Mucosa of stomach (tissue), 1 donor: Measurements from ENCODE around the gene KANSL2.
A peak's percentile ranks its signal among the peaks of the same experiment; 100 is the strongest.
"Not testable (repeated sequence)": the region's sequence is repeated elsewhere in the genome, so short reads cannot be mapped to it uniquely, and the experiment has no call there.

ENCODE experiments used
- H3K27me3 ChIP-seq: one replicate; pipeline ENCODE4 v1.7.0; 2013; ENCODE audit warnings: mild to moderate bottlenecking, low read length; ENCODE audit not compliant: control insufficient read depth, insufficient read depth
- H3K36me3 ChIP-seq: one replicate; pipeline ENCODE4 v1.7.0; 2013; ENCODE audit warnings: low read length; ENCODE audit not compliant: control insufficient read depth, insufficient read depth
- H3K4me1 ChIP-seq: one replicate; pipeline ENCODE4 v1.7.0; 2013; ENCODE audit warnings: mild to moderate bottlenecking, low read length; ENCODE audit not compliant: control insufficient read depth, insufficient read depth
- H3K4me3 ChIP-seq: one replicate; pipeline ENCODE4 v1.7.0; 2013; ENCODE audit warnings: low read length
- H3K9ac ChIP-seq: one replicate; pipeline ENCODE4 v1.7.0; 2013; ENCODE audit warnings: mild to moderate bottlenecking, low read length, moderate library complexity
- H3K9me3 ChIP-seq: one replicate; pipeline ENCODE4 v1.7.0; 2013; ENCODE audit warnings: mild to moderate bottlenecking, low read length, moderate library complexity; ENCODE audit not compliant: control insufficient read depth
- donor health status: Pancreatic carcinoma.

The KANSL2 gene, protein sequence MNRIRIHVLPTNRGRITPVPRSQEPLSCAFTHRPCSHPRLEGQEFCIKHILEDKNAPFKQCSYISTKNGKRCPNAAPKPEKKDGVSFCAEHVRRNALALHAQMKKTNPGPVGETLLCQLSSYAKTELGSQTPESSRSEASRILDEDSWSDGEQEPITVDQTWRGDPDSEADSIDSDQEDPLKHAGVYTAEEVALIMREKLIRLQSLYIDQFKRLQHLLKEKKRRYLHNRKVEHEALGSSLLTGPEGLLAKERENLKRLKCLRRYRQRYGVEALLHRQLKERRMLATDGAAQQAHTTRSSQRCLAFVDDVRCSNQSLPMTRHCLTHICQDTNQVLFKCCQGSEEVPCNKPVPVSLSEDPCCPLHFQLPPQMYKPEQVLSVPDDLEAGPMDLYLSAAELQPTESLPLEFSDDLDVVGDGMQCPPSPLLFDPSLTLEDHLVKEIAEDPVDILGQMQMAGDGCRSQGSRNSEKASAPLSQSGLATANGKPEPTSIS

DNA sequence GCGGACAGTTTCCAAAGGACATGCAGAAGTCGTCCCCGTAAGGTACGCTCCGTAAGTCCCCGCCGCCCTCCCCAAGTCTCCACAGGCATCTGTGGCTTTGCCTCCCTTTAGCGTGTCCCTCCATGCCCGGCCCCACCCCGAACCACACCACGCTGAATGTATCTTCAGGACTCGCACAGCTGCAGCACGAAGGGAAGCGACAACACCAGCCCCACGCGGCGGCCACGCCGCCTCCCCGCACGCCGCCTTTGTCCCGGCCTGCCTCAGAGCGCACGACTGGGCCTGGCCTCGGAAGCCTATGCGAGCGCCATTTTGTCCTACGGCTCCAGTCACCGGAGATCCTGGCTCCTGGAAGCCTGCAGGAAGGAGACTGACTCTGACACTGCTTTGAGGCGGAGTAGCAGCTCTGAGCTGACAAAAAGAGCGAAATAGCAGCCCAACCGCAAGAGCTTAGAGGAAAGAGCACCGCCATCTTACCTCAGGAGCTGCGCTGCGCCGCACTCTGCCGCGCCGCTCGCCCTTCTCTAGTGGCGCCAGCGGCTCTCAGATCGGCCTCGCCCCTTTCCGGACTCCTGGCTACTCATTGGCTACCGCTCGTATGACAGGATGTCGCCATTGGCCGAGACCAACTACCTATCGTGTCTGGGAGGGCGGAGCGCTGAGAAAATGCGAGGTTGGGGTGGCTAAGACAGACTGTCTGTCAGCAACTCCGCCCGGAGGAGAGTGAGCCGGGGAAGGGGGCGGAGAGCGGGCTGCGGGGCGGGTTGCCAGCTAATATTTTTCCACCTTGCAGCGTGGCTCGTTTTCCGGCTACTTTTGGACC, at the start of gene KANSL2:
KANSL2 (minus strand) TSS at position 529 of the 823 bp plus-strand sequence. CDS start 606 bp downstream, outside the sequence.
- H3K27me3 ChIP-seq: no peaks in the 10 kb centered on the region
- H3K36me3 ChIP-seq: peaks cover 8% of the 10 kb centered on the region
- H3K9me3 ChIP-seq: no peaks in the 10 kb centered on the region
- peaks cover 18% of the 10 kb centered on the region for H3K4me1 ChIP-seq
- peak within 1 kb of the TSS; percentile 99 for H3K4me3 ChIP-seq
- peak within 1 kb of the TSS; percentile 100 for H3K9ac ChIP-seq

DNA sequence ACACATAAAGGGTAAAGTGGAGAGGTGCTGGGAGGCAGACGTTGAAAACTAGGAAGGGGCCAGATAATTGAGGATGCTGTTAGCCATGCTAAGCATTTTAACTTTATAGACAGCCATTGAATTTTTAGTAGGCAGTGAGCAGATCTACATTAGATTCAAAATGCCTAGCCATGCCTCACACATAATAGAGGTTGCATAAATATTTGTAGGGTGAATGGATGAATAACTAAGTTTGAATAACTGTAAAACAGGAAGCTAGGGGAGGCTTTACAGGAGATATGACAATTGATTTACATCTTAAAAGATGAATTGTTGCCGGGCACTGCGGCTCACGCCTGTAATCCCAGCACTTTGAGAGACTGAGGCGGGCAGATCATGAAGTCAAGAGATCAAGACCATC, 46.8 kb upstream of the KANSL2 start:
- Histone ChIP-seq H3K4me1 (no peaks in the 10 kb centered on the region), H3K9ac (no peak overlapping the region), H3K9me3 (no peaks in the 10 kb centered on the region), H3K27me3 (no peaks in the 10 kb centered on the region), H3K4me3 (no peak overlapping the region), H3K36me3 (no peaks in the 10 kb centered on the region)

GRCh38 chr12:48720737-48721136, 38.7 kb upstream of the KANSL2 start:
- not testable (repeated sequence) for H3K4me3 ChIP-seq, H3K27me3 ChIP-seq, H3K9me3 ChIP-seq, H3K4me1 ChIP-seq, H3K36me3 ChIP-seq, H3K9ac ChIP-seq

GRCh38 chr12:48720171-48720570, 38.1 kb upstream of the KANSL2 start:
- not testable (repeated sequence) for H3K4me1 ChIP-seq, H3K9ac ChIP-seq, H3K4me3 ChIP-seq

DNA sequence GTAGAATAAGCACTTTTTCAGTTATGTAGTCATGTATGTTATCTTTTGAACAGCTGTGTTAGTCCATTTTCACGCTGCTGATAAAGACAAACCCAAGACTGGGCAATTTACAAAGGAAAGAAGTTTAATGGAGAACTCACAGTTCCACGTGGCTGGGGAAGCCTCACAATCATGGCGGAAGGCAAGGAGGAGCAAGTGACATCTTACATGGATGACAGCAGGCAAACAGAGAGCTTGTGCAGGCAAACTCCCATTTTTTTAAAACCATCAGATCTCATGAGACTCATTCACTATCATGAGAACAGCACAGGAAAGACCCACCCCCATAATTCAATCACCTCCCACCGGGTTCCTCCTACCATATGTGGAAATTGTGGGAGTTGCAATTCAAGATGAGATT, 37.0 kb upstream of the KANSL2 start:
- H3K9ac ChIP-seq, H3K9me3 ChIP-seq, H3K4me3 ChIP-seq, H3K36me3 ChIP-seq, H3K27me3 ChIP-seq: not testable (repeated sequence)
- H3K4me1 ChIP-seq: peaks cover 20% of the 10 kb centered on the region

More at GRCh38 chr12:48720171-48720570, 38.1 kb upstream of the KANSL2 start:
- H3K9me3 ChIP-seq, H3K36me3 ChIP-seq, H3K27me3 ChIP-seq: not testable (repeated sequence)

- Histone ChIP-seq H3K4me1 (peaks cover 25% of the 10 kb centered on the region), H3K27me3 (no peaks in the 10 kb centered on the region), H3K36me3 (no peaks in the 10 kb centered on the region), H3K9ac (peak overlapping the region; percentile 77), H3K9me3 (no peaks in the 10 kb centered on the region), H3K4me3 (peak overlapping the region; percentile 56)
These were observed 35.2 kb upstream of the KANSL2 start for GRCh38 chr12:48717252-48717695.

GRCh38 chr12:48716493-48717251, 34.6 kb upstream of the KANSL2 start, which contains the start of gene CCNT1:
Gene CCNT1, minus strand, starts transcription at chr12:48716707. Its CDS starts 32 bp downstream, at chr12:48716675.
- no peaks in the 10 kb centered on the region for H3K27me3 ChIP-seq
- H3K9ac ChIP-seq: peak within 1 kb of the TSS; percentile 93
- H3K4me3 ChIP-seq: peak within 1 kb of the TSS; percentile 56
- peaks cover 25% of the 10 kb centered on the region for H3K4me1 ChIP-seq
- H3K36me3 ChIP-seq: no peaks in the 10 kb centered on the region
- H3K9me3 ChIP-seq: no peaks in the 10 kb centered on the region

- H3K4me1 ChIP-seq: peaks cover 25% of the 10 kb centered on the region
These were observed 34.1 kb upstream of the KANSL2 start for GRCh38 chr12:48716168-48716492.

GRCh38 chr12:48712209-48712608, 30.2 kb upstream of the KANSL2 start:
- Histone ChIP-seq H3K4me3 (no peak overlapping the region), H3K9ac (no peak overlapping the region), H3K4me1 (peaks cover 23% of the 10 kb centered on the region), H3K27me3 (no peaks in the 10 kb centered on the region), H3K36me3 (no peaks in the 10 kb centered on the region), H3K9me3 (no peaks in the 10 kb centered on the region)

More at GRCh38 chr12:48716168-48716492, 34.1 kb upstream of the KANSL2 start:
- peak overlapping the region; percentile 93 for H3K9ac ChIP-seq
- H3K36me3 ChIP-seq: no peaks in the 10 kb centered on the region
- no peaks in the 10 kb centered on the region for H3K27me3 ChIP-seq
- no peaks in the 10 kb centered on the region for H3K9me3 ChIP-seq
- peak overlapping the region; percentile 56 for H3K4me3 ChIP-seq

- H3K9ac ChIP-seq, H3K27me3 ChIP-seq, H3K36me3 ChIP-seq, H3K4me1 ChIP-seq, H3K9me3 ChIP-seq, H3K4me3 ChIP-seq: not testable (repeated sequence)
These were observed 16.8 kb upstream of the KANSL2 start for GRCh38 chr12:48698822-48699221.

DNA sequence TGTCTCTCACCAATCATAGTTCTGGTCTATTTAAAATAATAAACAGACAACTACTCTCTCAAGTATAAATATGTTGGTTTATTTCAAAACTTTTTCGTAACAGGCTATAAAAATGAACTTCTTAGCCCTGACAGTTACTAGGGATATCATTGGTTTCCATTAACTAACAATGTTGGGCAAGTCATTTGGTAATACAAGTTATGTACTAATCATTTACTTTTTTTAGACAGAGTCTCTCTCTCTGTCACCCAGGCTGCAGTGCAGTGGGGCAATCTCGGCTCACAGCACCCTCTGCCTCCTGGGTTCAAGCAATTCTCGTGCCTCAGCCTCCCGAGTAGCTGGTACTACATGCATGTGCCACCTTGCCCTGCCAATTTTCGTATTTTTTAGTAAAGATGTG, 14.6 kb upstream of the KANSL2 start:
- Histone ChIP-seq H3K36me3 (peaks cover 13% of the 10 kb centered on the region), H3K27me3 (no peaks in the 10 kb centered on the region), H3K4me1 (no peaks in the 10 kb centered on the region), H3K9me3 (no peaks in the 10 kb centered on the region), H3K4me3 (no peak overlapping the region), H3K9ac (no peak overlapping the region)
